ENCODE results near the gene SLC24A4.

The SLC24A4 gene

DNA sequence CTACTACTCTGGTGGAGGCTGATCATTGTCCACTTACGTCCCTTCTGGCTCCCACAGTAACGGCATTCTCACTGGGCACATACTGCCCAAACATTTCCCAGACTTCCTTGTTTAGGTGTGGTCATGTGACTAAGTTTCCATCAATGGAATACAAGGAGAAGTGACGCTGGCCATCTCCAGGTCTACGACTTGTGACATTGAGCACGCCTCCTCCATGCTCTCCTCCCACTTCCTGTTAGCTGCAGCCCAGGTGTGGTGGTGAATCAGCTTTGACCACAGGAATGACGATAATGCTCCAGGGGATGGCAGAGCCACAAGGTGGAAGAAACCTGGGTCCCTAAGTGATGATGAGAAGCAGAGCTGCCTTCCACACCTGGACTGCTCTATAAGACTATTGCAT lies 6.0 kb upstream of the SLC24A4 start:
- no peak for DNase-seq

GRCh38 chr14:92317511-92317910 lies 5.5 kb upstream of the SLC24A4 start:
- DNase-seq, result no peak

GRCh38 chr14:92321701-92322100 lies 1.3 kb upstream of the SLC24A4 start:
- DNase-seq, result no peak

DNA sequence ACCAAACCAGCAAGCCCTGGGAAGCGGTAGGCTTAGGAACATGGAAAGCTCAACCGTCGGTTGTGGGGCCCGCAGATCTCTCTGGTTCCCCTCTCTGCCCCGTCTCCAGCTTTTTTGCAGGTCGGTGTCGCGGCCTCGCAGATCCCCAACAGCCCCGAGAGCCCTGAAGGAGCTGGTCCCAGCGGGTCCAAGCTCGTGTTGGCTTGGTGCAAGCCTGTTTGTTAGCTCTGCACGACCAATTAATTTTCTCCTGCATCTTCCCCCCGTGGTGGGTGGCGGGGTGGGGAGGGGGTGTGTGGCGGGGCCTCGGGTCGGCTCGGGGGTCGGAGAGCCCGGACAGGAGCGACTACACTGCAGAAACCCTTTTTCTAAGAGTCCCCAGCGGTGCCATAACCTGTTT lies 449 bp upstream of the SLC24A4 start:
- DNase-seq, result no peak

- no peak for DNase-seq
Measured at GRCh38 chr14:92323916-92324818, 1.2 kb downstream of the SLC24A4 start.

DNA sequence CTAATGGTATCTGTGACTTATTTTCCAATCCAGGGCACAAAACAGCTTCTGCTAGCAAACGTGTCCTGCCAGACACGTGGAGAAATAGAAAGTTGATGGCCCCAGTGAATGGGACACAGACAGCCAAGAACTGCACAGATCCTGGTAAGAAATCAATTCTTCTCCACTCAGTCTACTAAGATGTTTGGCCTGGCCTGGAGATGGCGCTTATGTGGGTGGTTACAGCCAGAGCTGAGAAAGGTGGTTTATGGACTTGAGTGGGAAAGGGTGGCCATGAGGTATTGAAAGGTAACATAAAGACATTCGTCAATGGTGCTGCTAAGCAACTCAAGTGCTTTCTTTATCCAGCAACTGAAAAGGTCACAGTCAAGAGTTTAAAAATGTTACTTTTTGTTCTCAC lies 2.9 kb downstream of the SLC24A4 start:
- DNase-seq, result no peak

DNA sequence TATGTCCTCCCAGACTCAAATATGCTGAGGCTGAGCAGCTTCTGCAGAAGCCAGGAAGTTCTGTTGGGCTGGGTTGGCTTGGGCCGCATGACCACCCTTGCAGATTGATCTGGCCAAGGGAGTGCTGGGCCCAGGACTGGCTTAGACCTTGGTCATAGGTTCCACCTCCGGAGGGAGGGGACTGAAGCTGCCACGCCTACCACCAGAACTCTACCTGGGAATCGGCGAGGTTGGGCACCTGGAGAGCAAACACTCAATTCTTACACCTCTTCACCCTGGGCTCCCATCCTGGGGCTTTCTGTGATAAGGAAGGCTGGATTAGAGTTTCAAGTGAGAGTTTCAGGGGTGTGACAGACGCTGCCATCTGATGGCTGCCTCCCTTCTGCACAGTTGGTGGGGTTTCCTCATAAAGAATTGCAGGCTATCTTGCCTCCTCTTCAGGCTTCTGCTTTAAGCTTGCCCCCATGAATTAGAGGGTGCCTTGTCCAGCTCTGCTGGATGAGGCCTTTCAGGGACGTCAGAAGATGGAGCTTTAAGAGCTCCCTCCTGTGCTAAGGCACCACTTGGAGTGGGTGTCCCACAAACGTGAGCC lies 5.8 kb downstream of the SLC24A4 start:
- DNase-seq, result no peak

- no peak for DNase-seq
Measured at GRCh38 chr14:92334050-92334449, 11.1 kb downstream of the SLC24A4 start.

- no peak for DNase-seq
Measured at GRCh38 chr14:92336363-92336762, 13.4 kb downstream of the SLC24A4 start.

GRCh38 chr14:92339426-92339825 lies 16.5 kb downstream of the SLC24A4 start:
- DNase-seq, result no peak

GRCh38 chr14:92340071-92340470 lies 17.1 kb downstream of the SLC24A4 start:
- no peak for DNase-seq

DNA sequence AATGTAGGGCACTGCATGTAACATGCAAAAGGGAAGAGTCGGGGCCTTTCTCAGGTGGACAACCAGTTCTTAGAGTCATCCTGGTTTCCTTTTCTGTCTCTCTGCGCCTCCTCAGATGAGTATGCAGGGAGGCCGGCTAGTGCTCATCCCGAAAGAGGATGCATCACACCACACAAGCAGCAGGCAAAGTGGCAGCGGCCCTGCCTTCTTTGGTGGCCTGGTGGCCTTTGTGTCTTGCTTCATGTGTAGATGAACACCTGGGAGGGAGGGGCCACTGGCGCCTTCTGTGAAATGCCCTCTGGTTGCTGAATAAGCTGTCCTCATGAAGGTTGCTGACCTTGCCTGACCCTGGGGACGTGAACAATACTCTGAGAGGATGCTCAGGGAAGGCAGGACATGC lies 18.0 kb downstream of the SLC24A4 start:
- DNase-seq, result no peak

- DNase-seq, result no peak
Measured at GRCh38 chr14:92341791-92342190, 18.8 kb downstream of the SLC24A4 start.

GRCh38 chr14:92348154-92348553 lies 25.2 kb downstream of the SLC24A4 start:
- DNase-seq, result no peak

DNA sequence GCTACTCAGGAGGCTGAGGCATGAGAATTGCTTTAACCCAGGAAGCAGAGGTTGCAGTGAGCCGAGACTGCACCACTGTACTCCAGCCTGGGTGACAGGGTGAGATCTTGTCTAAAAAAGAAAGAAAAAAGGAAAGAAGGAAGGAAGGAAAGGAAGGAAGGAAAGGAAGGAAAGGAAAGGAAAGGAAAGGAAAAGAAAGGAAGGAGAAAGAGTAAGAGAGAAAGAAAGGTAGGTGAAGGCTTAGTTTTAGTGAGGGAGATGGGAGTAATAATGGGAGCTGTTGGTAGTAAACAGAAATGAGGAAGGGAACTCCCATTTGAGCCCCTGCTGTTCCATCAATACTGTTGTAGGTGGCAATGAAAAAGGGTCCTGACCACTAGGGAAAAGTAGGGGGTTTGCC lies 28.8 kb downstream of the SLC24A4 start:
- no peak for DNase-seq

DNA sequence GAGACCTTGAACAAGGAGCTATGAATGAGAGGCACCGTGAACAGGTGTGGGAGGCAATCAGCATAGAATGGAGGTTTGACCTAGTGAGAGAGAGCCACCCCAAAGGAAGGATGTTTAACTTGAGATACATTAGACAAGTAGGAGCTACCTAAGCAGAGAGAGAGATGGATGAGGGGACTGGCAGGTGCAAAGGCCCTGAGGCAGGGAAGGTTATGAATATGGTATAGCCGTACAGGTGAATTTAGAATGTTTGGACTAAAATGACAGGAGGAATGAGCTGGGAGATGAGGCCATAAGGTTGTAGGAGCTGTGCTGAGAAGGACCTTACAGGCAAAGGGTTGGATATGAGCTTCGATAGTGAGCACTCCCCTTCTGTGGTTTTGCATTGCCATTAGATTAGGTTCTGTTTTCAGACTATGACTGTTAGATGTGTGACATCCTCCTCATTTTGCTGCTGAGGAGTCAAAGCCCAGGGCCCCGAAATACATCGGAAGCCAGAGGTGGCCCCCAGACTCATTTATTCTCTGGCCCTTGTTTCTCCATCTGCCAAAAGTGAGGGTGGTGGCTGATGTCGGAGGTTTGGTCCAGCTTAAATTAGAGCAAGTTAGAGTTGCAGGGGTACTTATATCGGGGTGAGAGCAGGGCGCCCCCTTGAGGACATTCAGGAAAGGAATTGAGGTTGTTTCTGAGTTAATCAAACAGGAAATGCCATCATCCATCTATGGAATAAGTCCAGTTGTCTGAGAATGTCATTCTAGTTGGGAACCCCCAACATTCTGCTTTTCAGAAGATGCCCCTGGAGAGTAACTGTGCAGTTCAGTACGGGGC lies 29.4 kb downstream of the SLC24A4 start:
- DNase-seq, result no peak

GRCh38 chr14:92353447-92353846 lies 30.5 kb downstream of the SLC24A4 start:
- no peak for DNase-seq

DNA sequence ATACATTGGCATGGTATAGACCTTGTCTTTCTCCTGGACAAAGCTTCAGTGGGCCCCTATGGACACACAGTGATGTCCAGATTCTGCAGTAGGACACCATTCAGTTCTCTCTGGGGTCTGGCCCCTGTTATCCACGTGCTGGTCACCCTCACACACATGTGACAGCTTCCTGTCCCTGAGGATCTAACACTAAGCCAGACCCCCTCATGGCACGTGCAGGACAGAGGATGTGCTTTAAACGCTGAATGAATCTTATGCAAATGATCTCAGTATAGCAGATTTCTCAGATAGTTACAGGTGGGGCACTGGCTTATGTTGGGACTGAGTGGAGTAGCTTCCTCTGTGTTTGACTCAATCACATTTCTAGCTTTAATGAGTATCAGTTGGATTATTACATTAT lies 33.7 kb downstream of the SLC24A4 start:
- DNase-seq, result no peak

DNA sequence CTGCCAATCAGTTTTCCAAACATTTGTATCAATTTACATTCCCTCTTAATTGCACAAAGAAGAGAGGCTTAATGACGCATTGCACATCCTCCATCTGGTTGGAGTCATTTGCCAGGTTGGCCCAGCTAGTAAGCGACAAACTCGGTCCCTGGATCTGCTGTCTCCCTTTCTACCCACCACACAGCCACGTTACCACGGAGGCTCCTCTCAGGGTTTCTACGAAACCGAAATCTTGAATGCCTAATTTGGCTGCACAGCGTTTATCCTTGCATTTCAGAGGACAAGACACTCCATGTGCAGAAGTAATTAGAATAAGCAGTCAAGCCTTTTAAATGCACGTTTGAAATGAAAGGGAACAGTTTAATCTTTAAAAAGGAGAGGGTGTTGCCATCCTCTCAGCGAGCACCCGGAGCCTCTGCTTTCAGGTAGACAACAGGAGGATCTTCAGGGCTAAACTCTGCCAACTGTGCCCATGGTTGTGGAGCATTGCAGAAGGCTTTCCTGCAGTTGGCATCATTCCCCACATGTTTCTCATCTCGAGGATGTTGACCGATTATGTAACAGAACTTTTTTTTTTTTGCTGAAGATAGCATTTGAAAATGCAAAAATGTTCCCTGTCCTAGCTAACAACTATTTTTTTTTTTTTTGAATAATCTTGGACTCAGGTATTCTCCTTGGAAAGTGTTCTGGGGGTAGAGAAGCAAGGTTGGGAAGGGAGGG lies 37.8 kb downstream of the SLC24A4 start:
- DNase-seq, result no peak

GRCh38 chr14:92362781-92363235 lies 39.8 kb downstream of the SLC24A4 start:
- DNase-seq, result no peak

DNA sequence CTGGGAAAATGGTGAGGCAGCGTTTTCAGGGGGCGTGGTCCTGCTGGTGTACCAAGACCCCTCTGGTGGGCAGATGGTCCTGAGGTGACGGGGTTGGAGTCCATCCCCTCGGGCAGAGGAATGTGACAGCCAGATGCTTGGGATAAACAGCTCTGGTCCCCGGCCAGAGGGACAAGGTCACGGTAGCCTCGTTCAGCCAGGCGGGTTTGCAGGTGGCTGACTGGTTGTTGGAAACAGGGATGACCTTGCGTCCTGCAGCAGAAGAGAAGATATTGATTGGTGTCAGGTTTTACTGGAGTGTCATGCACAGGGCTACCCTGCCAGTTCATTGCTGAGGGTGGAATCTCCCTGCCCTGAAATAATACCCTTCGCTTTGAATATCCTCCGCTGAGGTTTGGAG lies 43.3 kb downstream of the SLC24A4 start:
- no peak for DNase-seq

GRCh38 chr14:92368001-92368400 lies 45.0 kb downstream of the SLC24A4 start:
- no peak for DNase-seq

- DNase-seq, result no peak
Measured at GRCh38 chr14:92369097-92369496, 46.1 kb downstream of the SLC24A4 start.
